Glomerular endothelial cell (primary cell): ENCODE data around the gene AMDHD2. TPM values are rescaled to one million over a fixed set of nuclear protein-coding genes. Genes with fewer than 3 reads are reported as not detected.

ENCODE experiments used
- DNase-seq: peaks from one replicate; pipeline ENCODE4 v3.0.0-alpha.2; 2011; ENCODE audit warnings: low read depth, low spot score; ENCODE audit errors: extremely low read depth
- total RNA-seq: library from RNA; depleted of rRNA; stranded (reverse); fragments of >200 nt; gene quantifications from 2 replicates; pipeline ENCODE4 v1.2.3, GENCODE V29; 2015

The AMDHD2 gene
- total RNA-seq, 1 donor from 2014 or later: 71.3 TPM

DNA sequence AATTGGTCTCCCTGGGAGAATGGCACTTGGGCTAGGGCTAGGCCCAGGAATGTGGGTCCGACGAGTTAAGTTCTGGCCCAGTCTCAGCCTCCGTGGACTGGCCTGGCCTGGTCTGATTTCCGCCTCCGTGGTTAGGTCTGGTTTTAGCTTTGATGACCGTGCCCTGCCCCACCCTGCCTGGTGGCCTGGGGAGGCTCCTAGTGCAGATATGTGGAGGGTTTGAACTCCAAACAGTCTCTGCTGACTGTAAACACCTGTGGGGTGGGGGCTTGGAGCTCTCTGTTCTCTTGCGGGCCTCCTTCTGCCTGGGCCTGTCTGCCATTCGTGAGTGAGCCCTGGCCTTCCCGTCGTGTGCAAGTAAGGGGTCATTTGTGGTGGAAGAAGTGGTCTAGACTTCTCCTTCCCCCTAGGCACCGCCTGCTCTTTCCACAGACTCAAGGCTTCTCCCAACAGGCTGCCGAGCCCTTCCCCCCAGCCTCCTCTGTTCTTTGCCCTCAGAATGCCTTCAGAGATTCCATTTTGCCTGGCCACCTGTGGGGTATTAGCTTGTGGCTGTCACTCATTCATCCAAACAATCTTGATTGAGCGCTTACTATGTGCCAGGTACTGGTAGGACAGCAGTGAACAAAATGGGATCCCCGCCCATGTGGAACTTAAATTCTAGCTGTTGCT, 4.9 kb upstream of the AMDHD2 start:
- no peak for DNase-seq

DNA sequence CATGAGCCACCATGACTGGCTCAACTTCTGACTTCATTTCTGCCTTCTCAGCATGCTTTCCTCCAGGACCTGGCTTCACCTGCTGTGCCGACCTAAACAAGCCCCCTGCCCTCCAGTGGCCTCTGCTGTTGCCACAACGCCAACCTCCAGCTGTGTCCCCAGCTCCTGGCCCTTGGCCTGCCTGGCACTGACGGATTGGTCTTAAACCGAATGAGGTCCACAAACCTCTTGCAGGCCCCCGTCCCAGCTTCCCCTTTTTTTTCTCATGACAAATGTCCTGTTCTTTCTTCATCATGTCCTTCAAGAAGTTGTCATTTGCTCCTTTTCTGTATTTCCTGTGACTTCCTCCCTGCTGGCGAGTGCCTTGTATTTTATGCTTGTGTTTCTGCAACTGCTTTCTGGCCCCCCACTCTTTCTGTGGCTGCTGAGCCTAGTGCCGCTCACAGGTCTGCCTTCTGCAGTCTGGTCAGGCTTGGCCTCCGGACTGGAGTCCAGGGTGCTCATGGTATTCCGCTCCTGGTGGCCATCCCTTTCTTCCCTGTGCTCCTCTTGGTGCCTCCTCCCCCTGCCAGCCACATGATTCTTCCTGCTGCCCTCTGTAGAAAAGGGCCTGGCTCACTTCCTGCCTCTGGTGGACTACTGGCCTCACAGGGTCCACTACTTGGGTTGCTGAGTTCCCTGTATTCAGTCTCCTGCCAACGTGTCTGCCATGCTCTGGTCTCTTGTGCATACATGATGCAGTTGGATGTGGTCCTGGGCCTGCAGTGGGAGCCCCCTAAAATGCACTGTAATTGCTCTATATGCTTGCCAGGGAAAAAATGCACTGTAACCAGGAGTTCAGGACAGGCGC, 3.6 kb upstream of the AMDHD2 start:
- no peak for DNase-seq

DNA sequence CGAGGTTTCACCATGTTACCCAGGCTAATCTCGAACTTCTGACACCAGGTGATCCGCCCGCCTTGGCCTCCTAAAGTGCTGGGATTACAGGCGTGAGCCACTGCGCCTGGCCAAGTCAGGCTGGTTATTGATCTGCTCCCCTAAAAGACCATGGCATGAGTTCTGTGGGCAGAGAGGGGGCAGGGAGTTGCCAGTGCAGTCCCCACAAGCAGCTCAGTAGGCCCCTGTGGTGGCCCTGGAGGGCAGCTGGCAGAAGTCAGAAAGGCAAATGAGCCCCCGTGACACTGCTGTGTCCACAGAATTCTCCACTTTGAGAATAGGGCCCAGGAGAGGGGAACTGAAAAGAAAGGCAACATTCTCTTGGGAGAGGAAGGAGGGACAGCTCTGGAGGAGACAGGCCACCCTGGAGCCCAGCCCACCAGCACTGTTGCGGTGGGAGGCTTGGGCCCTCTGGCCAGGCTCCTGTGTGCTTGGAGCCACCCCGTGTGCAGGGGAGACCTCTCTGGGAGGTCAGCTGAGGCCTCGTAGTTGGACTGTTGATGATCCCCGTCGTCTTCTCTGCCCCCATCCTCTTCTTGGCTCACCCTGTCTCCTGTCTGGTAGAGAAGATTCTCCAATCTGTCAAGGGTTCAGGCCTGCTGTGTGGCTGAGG, 2.1 kb upstream of the AMDHD2 start:
- no peak for DNase-seq

DNA sequence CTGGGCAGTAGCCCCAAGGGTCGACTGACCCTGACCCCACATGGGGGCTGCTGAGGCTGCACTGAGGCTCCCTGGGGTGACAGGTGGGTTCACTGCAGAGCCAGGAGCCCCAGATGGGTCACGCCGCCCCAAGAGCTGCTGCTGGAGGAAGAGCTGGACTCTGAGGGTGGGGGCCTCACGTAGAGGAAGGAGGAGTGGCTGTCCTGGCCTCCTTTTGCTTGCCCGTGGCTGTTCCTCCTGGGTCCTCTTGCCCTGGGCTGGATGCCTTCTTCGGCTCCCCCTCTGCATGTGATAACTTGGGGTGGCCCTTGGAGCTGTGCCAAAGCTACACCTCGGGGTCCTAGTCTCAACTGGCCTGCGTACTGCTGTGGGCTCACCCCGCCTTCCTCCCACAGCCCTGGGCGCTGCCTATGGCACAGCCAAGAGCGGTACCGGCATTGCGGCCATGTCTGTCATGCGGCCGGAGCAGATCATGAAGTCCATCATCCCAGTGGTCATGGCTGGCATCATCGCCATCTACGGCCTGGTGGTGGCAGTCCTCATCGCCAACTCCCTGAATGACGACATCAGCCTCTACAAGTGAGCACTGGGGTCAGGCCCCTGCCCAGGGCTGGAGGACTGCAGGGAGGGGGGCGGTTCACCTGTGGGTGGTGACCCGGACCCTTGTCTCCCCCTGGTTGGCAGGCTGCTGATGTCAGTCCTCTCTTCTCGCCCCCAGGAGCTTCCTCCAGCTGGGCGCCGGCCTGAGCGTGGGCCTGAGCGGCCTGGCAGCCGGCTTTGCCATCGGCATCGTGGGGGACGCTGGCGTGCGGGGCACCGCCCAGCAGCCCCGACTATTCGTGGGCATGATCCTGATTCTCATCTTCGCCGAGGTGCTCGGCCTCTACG, 1.1 kb upstream of the AMDHD2 start:
- no peak for DNase-seq

DNA sequence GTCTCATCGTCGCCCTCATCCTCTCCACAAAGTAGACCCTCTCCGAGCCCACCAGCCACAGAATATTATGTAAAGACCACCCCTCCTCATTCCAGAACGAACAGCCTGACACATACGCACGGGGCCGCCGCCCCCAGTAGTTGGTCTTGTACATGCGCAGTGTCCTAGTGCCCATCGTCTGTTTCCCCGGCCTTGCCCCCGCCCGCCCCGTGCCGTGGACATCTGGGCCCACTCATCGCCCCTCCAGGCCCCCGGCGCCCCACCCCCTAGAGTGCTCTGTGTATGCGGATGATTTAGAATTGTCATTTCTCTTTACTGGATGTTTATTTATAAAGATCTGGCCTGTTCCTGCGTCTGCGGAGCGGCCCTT, 475 bp upstream of the AMDHD2 start:
- DNase-seq: no peak

DNA sequence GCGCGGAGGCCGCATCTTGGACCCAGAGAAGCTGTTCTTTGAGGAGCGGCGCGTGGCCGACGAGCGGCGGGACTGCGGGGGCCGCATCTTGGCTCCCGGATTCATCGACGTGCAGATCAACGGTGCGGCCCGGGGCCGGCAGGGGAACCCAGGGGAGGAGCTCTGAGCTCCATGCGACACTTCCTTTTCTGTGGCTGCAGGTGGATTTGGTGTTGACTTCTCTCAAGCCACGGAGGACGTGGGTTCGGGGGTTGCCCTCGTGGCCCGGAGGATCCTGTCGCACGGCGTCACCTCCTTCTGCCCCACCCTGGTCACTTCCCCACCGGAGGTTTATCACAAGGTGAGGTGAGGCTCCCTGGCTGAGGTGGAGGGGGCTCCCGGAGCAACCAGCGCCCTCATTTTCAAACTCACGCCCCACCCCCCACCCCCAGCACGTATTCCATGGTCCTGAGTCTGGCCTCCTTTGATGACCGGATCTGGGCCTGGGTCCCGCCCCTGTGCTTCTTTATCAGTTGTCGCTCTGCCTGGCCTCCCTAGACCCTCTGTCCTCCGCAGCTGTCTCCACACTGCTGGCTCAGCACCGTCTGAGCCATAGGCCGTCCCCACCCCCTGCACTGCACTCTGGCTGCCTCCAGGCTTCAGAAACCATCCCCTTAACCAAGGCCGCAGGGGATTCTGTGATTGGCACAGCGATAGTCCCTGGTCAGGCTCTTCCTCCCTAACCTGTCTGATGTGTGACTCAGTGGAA, 787 bp downstream of the AMDHD2 start:
- DNase-seq: no peak

DNA sequence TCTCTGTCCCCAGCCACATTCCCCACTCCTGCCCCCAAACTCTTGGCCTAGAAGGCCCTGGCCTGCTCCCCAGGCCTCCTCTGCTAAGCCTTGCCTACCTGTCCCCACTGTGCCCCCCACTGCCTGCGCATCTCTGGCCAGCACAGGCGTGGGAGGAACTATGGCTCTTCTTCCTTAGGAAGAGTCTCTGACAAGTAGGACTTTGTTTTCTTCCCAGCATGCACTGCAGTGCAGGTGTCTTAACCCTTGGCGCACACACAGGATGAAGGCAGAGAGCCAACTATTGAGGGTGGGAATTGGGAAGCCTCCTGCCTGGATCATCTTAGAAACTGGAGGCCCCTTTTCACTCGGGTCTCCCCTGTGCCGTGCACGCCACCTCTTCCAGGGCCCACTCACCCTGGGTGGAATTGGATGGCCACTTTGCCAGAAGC, 3.6 kb downstream of the AMDHD2 start:
- DNase-seq: no peak

DNA sequence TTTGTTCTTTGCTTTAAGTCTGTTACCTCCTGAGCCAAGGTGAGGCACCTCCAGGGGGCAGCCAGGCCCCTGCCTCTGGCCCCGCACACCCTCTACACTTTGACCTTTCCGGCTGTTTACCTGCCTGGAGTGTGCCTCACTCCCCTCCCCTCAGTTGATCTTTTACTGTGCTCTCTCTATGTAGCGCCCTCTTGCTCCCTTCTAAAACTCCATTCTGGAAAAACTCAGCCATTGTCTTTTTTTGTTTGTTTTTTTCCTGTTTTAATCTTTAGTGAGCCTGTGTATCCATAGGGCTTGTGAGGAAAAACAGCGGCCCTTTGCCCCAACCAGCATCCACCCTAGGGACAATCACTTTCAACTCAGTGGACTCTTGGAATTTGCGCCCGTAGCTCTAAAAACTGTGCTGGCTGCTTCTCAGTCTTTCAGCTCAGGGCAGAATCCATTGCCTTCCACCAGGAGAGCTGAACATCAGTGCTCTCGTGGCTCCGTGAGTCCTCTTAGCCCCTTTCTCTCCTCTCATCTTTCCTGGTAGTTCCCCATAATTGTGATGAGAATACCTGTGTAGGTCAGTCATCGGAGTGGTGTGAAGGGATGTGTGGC, 4.3 kb downstream of the AMDHD2 start:
- no peak for DNase-seq

DNA sequence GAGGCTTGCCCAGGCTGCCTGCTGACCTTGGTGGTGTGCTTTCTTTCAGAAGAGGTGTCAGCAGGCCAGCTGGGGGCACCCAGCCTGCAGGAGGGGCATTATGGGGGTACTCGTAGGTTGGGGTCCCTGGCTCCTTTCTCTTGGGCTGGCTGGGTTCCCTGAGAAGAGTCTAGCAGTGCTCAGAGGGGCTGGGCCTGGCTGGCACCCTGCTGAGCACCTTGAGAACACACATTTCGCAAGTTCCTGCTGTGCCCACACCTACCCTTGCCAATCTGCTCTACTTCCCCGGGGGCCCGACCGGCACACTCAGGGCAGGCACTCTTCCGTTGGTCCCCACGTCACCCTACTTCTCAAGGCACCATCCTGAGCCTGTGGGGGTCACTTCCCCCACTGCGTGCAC, 6.0 kb downstream of the AMDHD2 start:
- DNase-seq: no peak

DNA sequence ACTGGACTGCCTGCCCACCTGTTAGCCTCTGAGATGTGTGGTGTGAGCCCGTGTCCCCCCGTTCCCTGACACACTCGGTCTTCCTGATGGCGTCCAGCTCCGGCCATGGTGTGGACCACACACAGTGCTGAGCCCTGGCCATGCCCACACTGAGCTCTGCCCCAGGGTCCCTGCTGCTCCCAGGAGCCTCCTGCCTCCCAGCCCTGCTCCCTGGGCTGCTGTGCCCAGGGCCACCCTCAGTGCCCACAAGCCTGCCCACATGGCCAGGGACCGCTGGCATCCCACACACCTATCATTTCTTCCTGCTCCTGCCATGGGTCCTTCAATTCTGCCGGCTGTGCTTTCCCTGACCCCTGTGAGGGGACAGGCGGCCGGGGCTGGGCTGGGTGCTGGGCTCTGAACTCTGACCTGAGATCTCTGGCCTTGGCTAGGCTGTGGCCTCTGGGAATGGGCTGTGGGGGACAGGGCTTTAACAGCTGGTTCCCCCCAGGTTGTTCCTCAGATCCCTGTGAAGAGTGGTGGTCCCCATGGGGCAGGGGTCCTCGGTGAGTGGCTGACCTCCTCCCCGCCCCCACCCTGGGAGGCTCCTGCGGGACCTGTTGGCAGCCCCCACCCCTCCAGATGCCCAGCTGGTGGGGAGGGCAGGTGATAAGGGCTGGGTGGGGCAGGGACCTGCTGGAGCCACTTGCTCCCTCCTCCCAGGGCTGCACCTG, 7.1 kb downstream of the AMDHD2 start:
- no peak for DNase-seq

DNA sequence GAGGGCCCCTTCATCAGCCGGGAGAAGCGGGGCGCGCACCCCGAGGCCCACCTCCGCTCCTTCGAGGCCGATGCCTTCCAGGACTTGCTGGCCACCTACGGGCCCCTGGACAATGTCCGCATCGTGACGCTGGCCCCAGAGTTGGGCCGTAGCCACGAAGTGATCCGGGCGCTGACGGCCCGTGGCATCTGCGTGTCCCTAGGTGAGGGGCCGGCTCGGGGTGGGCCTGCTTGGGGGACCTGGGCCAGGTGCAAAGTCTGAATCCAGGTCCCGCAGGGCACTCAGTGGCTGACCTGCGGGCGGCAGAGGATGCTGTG, 7.6 kb downstream of the AMDHD2 start:
- no peak for DNase-seq

DNA sequence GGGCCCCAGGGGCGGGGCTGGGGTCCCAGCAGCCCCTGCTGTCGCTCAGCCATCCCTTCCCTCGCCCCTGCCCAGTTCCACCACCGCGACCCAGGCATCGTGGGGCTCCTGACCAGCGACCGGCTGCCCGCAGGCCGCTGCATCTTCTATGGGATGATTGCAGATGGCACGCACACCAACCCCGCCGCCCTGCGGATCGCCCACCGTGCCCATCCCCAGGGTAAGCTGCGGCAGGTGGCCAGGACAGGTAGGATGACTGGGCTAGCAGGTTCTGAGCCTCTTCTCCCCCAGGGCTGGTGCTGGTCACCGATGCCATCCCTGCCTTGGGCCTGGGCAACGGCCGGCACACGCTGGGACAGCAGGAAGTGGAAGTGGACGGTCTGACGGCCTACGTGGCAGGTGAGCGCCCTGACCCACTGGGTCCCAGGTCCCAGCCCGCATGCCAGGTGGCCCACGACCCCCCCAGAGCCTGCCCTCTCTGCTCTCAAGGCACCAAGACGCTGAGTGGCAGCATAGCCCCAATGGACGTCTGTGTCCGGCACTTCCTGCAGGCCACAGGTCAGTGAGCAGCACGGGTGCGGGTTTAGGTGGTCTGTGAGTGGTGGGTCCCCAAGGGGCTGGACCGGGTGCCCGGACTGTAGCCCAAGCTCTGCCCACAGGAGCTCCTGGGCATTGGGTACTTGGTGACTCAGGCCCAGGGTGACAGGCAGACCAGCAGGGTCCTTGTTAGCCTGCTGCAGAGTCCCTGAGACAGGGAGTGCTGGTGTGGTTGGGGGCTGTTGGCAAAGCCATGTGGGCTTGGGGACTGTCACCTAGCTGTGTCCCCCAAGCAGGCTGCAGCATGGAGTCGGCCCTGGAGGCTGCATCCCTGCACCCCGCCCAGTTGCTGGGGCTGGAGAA, 8.2 kb downstream of the AMDHD2 start:
- no peak for DNase-seq

DNA sequence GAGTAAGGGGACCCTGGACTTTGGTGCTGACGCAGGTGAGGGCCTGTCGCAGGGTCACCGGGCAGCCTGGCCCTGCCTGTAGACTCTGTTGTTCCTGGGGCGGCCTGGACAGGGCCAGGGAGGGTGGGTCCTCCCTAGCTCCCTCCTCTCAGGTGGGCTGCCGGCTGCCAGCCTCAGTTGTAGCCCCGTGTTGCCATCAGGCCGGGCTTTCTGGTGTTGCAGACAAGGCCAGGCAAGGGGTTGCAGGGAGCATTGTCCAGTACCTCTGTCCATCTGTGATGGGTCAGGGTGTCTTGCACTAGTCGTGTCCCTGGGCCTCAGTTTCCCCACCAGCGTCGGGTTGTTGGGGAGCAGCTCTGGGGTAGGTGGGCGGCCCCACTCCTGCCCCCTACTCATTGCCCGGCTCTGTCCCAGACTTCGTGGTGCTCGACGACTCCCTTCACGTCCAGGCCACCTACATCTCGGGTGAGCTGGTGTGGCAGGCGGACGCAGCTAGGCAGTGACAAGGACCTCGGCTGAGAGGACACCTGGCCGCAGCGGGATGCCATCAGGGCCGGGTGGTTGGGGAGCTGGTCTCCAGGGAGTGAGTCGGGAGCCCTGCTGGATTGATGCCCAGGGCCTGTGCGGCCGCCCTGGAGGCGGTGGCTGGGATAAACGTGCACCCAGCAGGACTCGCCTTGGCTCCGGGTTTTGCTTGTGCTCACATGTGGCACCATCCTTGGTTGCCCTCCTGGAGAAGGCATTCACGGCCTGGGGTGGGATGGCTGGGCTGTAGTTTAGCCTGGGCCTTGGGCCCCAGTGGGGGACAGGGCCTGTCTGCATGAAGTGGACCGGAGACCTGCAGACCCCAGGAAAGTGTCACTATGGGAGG, 9.1 kb downstream of the AMDHD2 start:
- DNase-seq: no peak

DNA sequence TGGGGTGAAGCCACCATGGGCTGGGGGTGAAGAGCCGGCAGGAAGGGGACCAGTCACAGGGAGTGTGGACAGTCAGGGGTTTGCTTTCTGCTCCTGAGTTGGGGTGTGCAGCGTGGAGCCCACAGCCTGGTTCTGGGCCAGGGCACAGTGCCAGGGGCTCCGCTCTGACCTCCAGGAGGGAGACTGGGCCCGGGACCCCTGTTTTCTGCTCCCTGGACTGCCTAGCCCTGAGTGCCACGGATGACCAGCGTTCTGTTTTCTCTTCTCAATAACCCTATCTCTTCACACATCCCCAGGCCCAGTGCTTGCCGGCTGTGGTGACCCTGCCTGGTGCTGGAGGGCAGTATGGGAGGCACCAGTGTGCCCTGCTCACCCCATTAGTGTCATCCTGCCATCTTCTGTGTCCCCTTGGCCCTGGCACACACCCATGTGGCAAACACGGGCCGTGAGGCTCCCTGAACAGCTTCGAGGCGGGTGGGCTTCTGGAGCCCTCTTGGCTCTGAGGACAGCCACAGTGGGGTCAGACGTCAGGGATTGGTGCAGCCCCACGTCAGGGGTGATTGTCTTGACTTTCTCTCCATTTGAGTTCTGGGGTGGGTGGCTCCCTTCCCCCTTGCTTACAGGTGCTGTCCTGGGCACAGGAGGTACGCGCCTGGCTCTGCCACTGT, 9.9 kb downstream of the AMDHD2 start:
- no peak for DNase-seq

DNA sequence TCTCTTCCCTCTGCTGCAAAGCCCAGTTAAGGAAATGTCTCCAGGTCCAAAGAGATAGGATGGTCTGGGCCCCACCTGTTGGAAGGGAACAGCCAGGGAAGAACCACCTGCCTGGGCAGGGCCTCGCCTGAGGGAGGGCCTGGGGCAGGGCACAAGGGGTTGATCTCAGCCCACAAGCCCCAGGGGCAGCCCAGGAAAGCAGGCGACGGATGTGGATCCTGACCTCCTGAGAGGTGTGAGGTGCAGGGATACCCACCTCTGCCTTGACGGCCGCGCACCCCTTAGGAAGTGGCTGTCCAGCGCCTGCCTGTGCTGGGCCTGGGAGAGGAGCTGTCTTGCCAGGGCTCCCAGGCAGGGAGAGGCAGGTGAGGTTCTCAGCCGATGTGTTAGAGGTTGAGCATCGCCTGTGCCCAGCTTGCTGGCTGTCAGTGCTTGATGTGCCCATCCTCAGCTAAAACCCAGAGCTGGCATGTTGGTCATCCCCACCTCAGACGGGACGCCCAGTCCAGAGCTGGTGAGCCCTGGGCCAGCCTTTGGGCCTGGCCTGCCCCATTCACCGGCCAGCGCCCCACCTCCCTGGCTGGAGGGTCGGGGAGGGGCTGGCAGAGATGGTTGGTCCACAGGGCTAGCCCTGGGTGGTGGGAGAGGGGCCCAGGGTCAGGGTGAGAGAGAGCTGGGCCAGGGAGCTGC, 10.6 kb downstream of the AMDHD2 start:
- DNase-seq: no peak

DNA sequence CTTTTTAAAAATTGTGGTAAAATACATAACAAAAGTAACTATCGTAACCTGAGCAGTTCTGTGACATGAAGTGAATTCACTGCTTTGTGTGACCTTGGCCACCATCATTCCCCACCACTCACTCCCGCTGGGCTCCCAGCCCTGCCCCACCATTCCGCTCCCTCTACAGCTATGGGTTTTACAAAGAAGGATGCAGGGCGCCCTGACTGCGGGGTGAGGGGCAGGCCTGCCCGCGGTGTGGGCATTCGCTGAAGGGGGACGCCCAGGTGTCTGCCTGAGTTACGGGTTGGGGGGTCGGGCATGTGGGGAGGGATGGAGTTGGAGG, 11.2 kb downstream of the AMDHD2 start, which contains the start of gene CEMP1:
TSS of gene CEMP1 (minus strand) at position 38 of the 325 bp plus-strand sequence. CDS start 335 bp downstream, outside the sequence.
- DNase-seq: no peak
